H1 (cell line): ENCODE results near the gene STIL. TPM values are rescaled to one million over a fixed set of nuclear protein-coding genes. Genes with fewer than 3 reads are reported as not detected.

Source experiments
- ATF3 ChIP-seq: IDR thresholded peaks from 2 replicates; pipeline ENCODE4 v1.6.1; 2011; ENCODE audit warnings: low read depth, mild to moderate bottlenecking, low read length; ENCODE audit not compliant: insufficient read depth
- BRCA1 ChIP-seq: IDR thresholded peaks from 2 replicates; pipeline ENCODE4 v1.6.1; 2012; ENCODE audit warnings: low read depth, low read length, improper control_type of control experiment
- CHD1 ChIP-seq: IDR thresholded peaks from 2 replicates; pipeline ENCODE4 v1.6.1; 2012; ENCODE audit warnings: low read depth, low read length, improper control_type of control experiment
- CREB1 ChIP-seq: IDR thresholded peaks from 2 replicates; pipeline ENCODE4 v1.6.1; 2012; ENCODE audit warnings: inconsistent platforms
- CTBP2 ChIP-seq: IDR thresholded peaks from 2 replicates; pipeline ENCODE4 v1.7.0; 2011; ENCODE audit warnings: borderline replicate concordance, mild to moderate bottlenecking, moderate library complexity, mixed read lengths, low read length; ENCODE audit not compliant: insufficient read depth, insufficient read length
- EGR1 ChIP-seq: IDR thresholded peaks from 2 replicates; pipeline ENCODE4 v1.6.1; 2011; ENCODE audit warnings: low read depth, low read length, borderline replicate concordance
- FOSL1 ChIP-seq: IDR thresholded peaks from 2 replicates; pipeline ENCODE4 v1.6.1; 2011; ENCODE audit warnings: mild to moderate bottlenecking, low read depth, low read length, moderate library complexity; ENCODE audit not compliant: insufficient read depth
- GTF2F1 ChIP-seq: IDR thresholded peaks from 2 replicates; pipeline ENCODE4 v1.6.1; 2012; ENCODE audit warnings: low read depth, low read length, improper control_type of control experiment, borderline replicate concordance
- HDAC6 ChIP-seq: IDR thresholded peaks from one replicate; pipeline ENCODE4 v1.7.1; 2012; ENCODE audit warnings: low read depth, mild to moderate bottlenecking, inconsistent platforms, low read length, moderate library complexity
- JUN ChIP-seq: IDR thresholded peaks from 2 replicates; pipeline ENCODE4 v1.6.1; 2011; ENCODE audit warnings: low read depth, mild to moderate bottlenecking, improper control_type of control experiment, low read length
- KDM4A ChIP-seq: IDR thresholded peaks from one replicate; pipeline ENCODE4 v1.7.1; 2012; ENCODE audit warnings: low read depth, mild to moderate bottlenecking, moderate library complexity, low read length, inconsistent platforms; ENCODE audit not compliant: severe bottlenecking
- KDM5A ChIP-seq: fragments of 200-600 bp; IDR thresholded peaks from 2 replicates; pipeline ENCODE4 v1.7.1; 2012; ENCODE audit warnings: mild to moderate bottlenecking, low read length, inconsistent platforms, mixed read lengths
- MAX ChIP-seq: IDR thresholded peaks from 2 replicates; pipeline ENCODE4 v1.6.1; 2012; ENCODE audit warnings: inconsistent platforms
- NRF1 ChIP-seq: IDR thresholded peaks from 2 replicates; pipeline ENCODE4 v1.6.1; 2011; ENCODE audit warnings: mild to moderate bottlenecking, low read depth, low read length, improper control_type of control experiment
- POLR2A ChIP-seq, 2 experiments: IDR thresholded peaks; 1 replicate in 1 of 2; 2 replicates in 1 of 2; pipeline ENCODE4 v1.6.1; 2011; ENCODE audit warnings: low read depth in 2 of 2, low read length in 2 of 2, mild to moderate bottlenecking in 2 of 2; ENCODE audit errors: control extremely low read depth in 1 of 2
- POU5F1 ChIP-seq: IDR thresholded peaks from 2 replicates; pipeline ENCODE4 v1.6.1; 2011; ENCODE audit warnings: low read depth, mild to moderate bottlenecking, low read length, moderate library complexity
- RAD21 ChIP-seq, 2 experiments: IDR thresholded peaks in 1 of 2; conservative IDR thresholded peaks in 1 of 2; 2 replicates each; pipeline ENCODE4 v1.6.1; 2011; ENCODE audit warnings: low read depth in 2 of 2, low read length in 2 of 2, improper control_type of control experiment in 1 of 2, inconsistent platforms in 1 of 2, mild to moderate bottlenecking in 1 of 2, moderate library complexity in 1 of 2
- RFX5 ChIP-seq: IDR thresholded peaks from 2 replicates; pipeline ENCODE4 v1.6.1; 2011; ENCODE audit warnings: low read depth, low read length, improper control_type of control experiment, borderline replicate concordance
- RNF2 ChIP-seq: fragments of 200-900, 300-1000 bp; sonication (generic); IDR thresholded peaks from 2 replicates; pipeline ENCODE4 v1.7.1; 2016; ENCODE audit warnings: borderline replicate concordance, low read depth, mild to moderate bottlenecking, antibody characterized with exemption, low read length; ENCODE audit not compliant: poor library complexity, severe bottlenecking; ENCODE audit errors: missing control alignments
- SAP30 ChIP-seq: fragments of 300-600 bp; sonication (generic); IDR thresholded peaks from 2 replicates; pipeline ENCODE4 v1.7.1; 2012; ENCODE audit warnings: low read length, moderate library complexity, mild to moderate bottlenecking, inconsistent platforms; ENCODE audit not compliant: insufficient read depth, insufficient replicate concordance
- SP2 ChIP-seq: IDR thresholded peaks from 2 replicates; pipeline ENCODE4 v1.6.1; 2012; ENCODE audit warnings: mild to moderate bottlenecking, low read length, inconsistent platforms
- TAF1 ChIP-seq: IDR thresholded peaks from 2 replicates; pipeline ENCODE4 v1.6.1; 2011; ENCODE audit warnings: mild to moderate bottlenecking, low read depth, low read length
- TEAD4 ChIP-seq: IDR thresholded peaks from 2 replicates; pipeline ENCODE4 v1.6.1; 2012; ENCODE audit warnings: low read depth, low read length, inconsistent platforms, mixed read lengths
- polyA plus RNA-seq, 7 experiments: library from polyadenylated mRNA; depleted of rRNA in 3 of 7; stranded (reverse) in 5 of 7; unstranded in 2 of 7; fragments of >200 nt in 5 of 7; fragments of 200-250 nt in 2 of 7; gene quantifications; 1 replicate in 5 of 7; 2 replicates in 1 of 7; 4 replicates in 1 of 7; pipeline versions ENCODE4 v1.2.1 to v1.2.3, GENCODE V29; 2011 to 2013; ENCODE audit warnings: missing spikeins in 2 of 7, mixed read lengths in 2 of 7
- total RNA-seq: library from RNA; stranded (reverse); fragmentation: NEBNext Ultra II Directional; extraction: Animal tissue kit (Norgen Biotek cat#: 25700); gene quantifications from 2 replicates; pipeline ENCODE4 v1.2.1, GENCODE V29; 2021

Gene STIL
- total and polyA plus RNA-seq, 2 of the 8 experiments (the other 6 are each of a cell fraction or from before 2014, with no cell fraction given), result 13.6 to 25.1 TPM

DNA sequence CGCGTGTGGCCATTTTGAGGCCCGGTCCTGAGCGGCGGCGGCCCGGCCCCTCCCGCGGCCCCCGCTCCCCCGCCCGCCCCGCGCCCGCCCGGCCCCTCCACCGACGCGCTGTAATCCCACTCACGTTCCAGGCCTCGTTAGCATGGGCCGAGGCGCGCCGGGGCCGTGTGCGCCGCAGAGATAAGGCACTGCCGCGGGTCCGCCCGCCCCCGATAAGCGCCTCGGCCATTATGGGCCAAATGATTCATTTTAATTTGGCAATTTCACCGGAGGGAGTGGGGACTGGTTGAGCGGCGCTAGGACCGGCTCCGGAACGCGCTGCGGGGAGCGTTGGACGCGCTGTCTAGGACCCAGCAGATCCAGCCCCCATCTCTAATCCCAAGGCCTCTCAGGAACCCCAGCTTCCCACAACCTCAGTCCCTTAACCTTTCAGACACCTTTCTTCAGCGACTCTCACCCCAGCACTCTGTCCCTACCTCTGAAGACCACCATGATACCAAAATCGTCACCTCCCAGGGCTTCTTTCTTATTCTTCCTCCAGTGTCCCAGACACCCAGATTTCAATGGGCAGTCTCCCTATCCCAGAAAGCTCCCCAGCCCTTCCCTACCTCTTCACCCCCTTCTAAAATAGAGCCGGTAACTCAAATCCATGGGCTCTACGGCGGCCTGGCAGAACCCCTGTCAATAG, 81.6 kb downstream of the STIL start, which contains the start of gene TAL1 (continued):
- TF ChIP-seq GTF2F1 (no peak), CTBP2 (peak; percentile 47), CREB1 (0 out of 2 replicates have a peak, but pooled peaks have one; percentile 29), RFX5 (no peak), POLR2A (IDR thresholded peaks at IDR 0.05; ENCODE audit: control extremely low read depth in 1 of 2, low read depth in 2 of 2, low read length in 2 of 2) (no peak), SAP30 (no peak), SP2 (no peak), BRCA1 (no peak), KDM5A (no peak), MAX (no peak), HDAC6 (no peak), RNF2 (no peak), CHD1 (no peak), POU5F1 (no peak), NRF1 (no peak), TEAD4 (no peak), ATF3 (no peak), JUN (no peak), EGR1 (0 out of 2 replicates have a peak, but pooled peaks have one; percentile 56), TAF1 (no peak), RAD21 (IDR thresholded peaks at IDR 0.05 in 1 of 2, conservative IDR thresholded peaks at IDR 0.05 in 1 of 2; ENCODE audit: low read depth in 2 of 2, low read length in 2 of 2) (no peak), FOSL1 (peak; percentile 90), KDM4A (peak; percentile 52)
